ENCODE data around the gene SYS1.
A peak's percentile ranks its signal among the peaks of the same experiment; 100 is the strongest.

The SYS1 gene

GRCh38 chr20:45372646-45373352 is 9.8 kb downstream of the SYS1 start:
- H3K9me3 ChIP-seq (ENCODE audit: low read length) = no peaks in the 10 kb centered on the region
- H3K36me3 ChIP-seq (ENCODE audit: insufficient read depth, low read length) = no peaks in the 10 kb centered on the region
- H3K27me3 ChIP-seq (ENCODE audit: insufficient read depth, low read length) = no peaks in the 10 kb centered on the region
- 0 out of 2 replicates have a peak, but pooled peaks cover 4% of the 10 kb centered on the region for H3F3A ChIP-seq (ENCODE audit: insufficient read depth, low read length)
- H4K20me1 ChIP-seq (ENCODE audit: insufficient read depth, low read length) = no peaks in the 10 kb centered on the region
- H2AFZ ChIP-seq (ENCODE audit: low read length) = no peak overlapping the region
- no peak overlapping the region for H3K9ac ChIP-seq (ENCODE audit: low read length)
- H3K27ac ChIP-seq (ENCODE audit: low read depth, low read length, poor library complexity, severe bottlenecking) = no peak overlapping the region
- peaks cover 22% of the 10 kb centered on the region for H3K4me1 ChIP-seq (ENCODE audit: insufficient read depth, low read length, severe bottlenecking)
- no peak for TF ChIP-seq EZH2 (IDR thresholded peaks at IDR 0.05; ENCODE audit: borderline replicate concordance, low read length)
- no peak for TF ChIP-seq CTCF (IDR thresholded peaks at IDR 0.05; ENCODE audit: low read length)
- no peaks in the 10 kb centered on the region for H3K9me2 ChIP-seq (ENCODE audit: low read depth, low read length)
- peak overlapping the region; percentile 52 for H3K4me3 ChIP-seq (ENCODE audit: low read depth, low read length, poor library complexity, severe bottlenecking)
- peak overlapping the region; percentile 70; the same call in 1 of the 2 replicates for H3K4me2 ChIP-seq (ENCODE audit: low read length)
- no peaks in the 10 kb centered on the region for H3K79me2 ChIP-seq (ENCODE audit: insufficient read depth, low read length)

GRCh38 chr20:45373353-45374100 is 10.6 kb downstream of the SYS1 start:
- no peaks in the 10 kb centered on the region for H3K9me2 ChIP-seq (ENCODE audit: low read depth, low read length)
- H3K9ac ChIP-seq (ENCODE audit: low read length) = peak overlapping the region; percentile 8; the same call in 1 of the 2 replicates
- peak overlapping the region; percentile 70 for H3K4me2 ChIP-seq (ENCODE audit: low read length)

DNA sequence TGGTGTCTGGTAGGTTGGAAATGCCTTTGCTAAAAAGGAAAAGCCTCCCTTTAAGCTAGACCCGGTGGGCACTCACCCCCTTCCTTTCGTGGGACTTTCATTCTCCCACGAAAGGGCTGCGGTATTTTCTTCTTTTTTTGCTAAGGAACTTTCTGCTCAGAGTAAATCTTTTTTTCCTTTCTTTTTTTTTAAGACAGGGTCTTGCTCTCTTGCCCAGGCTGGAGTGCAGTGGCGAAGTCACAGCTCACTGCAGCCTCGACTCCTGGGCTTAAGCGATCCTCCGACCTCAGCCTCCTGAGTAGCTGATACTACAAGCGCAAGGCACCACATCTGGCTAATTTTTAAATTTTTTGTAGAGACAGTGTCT is 11.1 kb downstream of the SYS1 start:
- Histone ChIP-seq H3K36me3 (ENCODE audit: insufficient read depth, low read length) (no peaks in the 10 kb centered on the region), H3K9me2 (ENCODE audit: low read depth, low read length) (no peaks in the 10 kb centered on the region), H3K27me3 (ENCODE audit: insufficient read depth, low read length) (no peaks in the 10 kb centered on the region), H3K9me3 (ENCODE audit: low read length) (no peaks in the 10 kb centered on the region), H3K4me3 (ENCODE audit: low read depth, low read length, poor library complexity, severe bottlenecking) (no peak overlapping the region), H3K4me1 (ENCODE audit: insufficient read depth, low read length, severe bottlenecking) (peaks cover 9% of the 10 kb centered on the region), H3F3A (ENCODE audit: insufficient read depth, low read length) (0 out of 2 replicates have a peak, but pooled peaks cover 3% of the 10 kb centered on the region), H3K79me2 (ENCODE audit: insufficient read depth, low read length) (no peaks in the 10 kb centered on the region), H3K27ac (ENCODE audit: low read depth, low read length, poor library complexity, severe bottlenecking) (no peak overlapping the region), H4K20me1 (ENCODE audit: insufficient read depth, low read length) (no peaks in the 10 kb centered on the region), H2AFZ (ENCODE audit: low read length) (no peak overlapping the region), H3K9ac (ENCODE audit: low read length) (no peak overlapping the region), H3K4me2 (ENCODE audit: low read length) (no peak overlapping the region)
- TF ChIP-seq EZH2 (IDR thresholded peaks at IDR 0.05; ENCODE audit: borderline replicate concordance, low read length) (no peak), CTCF (IDR thresholded peaks at IDR 0.05; ENCODE audit: low read length) (no peak)

More at GRCh38 chr20:45373353-45374100, 10.6 kb downstream of the SYS1 start:
- Histone ChIP-seq H3K27me3 (ENCODE audit: insufficient read depth, low read length) (no peaks in the 10 kb centered on the region), H3K9me3 (ENCODE audit: low read length) (no peaks in the 10 kb centered on the region), H3K36me3 (ENCODE audit: insufficient read depth, low read length) (no peaks in the 10 kb centered on the region), H3K27ac (ENCODE audit: low read depth, low read length, poor library complexity, severe bottlenecking) (no peak overlapping the region), H3F3A (ENCODE audit: insufficient read depth, low read length) (0 out of 2 replicates have a peak, but pooled peaks cover 3% of the 10 kb centered on the region), H3K79me2 (ENCODE audit: insufficient read depth, low read length) (no peaks in the 10 kb centered on the region), H2AFZ (ENCODE audit: low read length) (no peak overlapping the region), H3K4me1 (ENCODE audit: insufficient read depth, low read length, severe bottlenecking) (peaks cover 14% of the 10 kb centered on the region), H4K20me1 (ENCODE audit: insufficient read depth, low read length) (no peaks in the 10 kb centered on the region), H3K4me3 (ENCODE audit: low read depth, low read length, poor library complexity, severe bottlenecking) (peak overlapping the region; percentile 52)
- TF ChIP-seq CTCF (IDR thresholded peaks at IDR 0.05; ENCODE audit: low read length) (peak; percentile 97), EZH2 (IDR thresholded peaks at IDR 0.05; ENCODE audit: borderline replicate concordance, low read length) (no peak)

Data from OCI-LY1 (cell line).